ENCODE measurements around the gene NAA80. TPM values are rescaled to one million over a fixed set of nuclear protein-coding genes. Genes with fewer than 3 reads are reported as not detected.

The NAA80 gene
- total and polyA plus RNA-seq, 2 of the 13 experiments (the other 11 are each of a cell fraction or from before 2014, with no cell fraction given), result 3.4 to 8.7 TPM

- no TSS peak for BruUV-seq (replicated peaks)
- H3K9me3 ChIP-seq (ENCODE audit: low read length), result no peaks in the 10 kb centered on the region
- H3K27me3 ChIP-seq (ENCODE audit: control insufficient read depth in 1 of 2, insufficient read depth in 2 of 2, low read length in 2 of 2), result peaks cover 1 to 2% of the 10 kb centered on the region in 2 experiments; a peak in 1 of 5 replicates
- POLR2A ChIA-PET, result no interaction called here
- DNase-seq (ENCODE audit: low spot score), result no peak
- no peak for FAIRE-seq
- WGBS (ENCODE audit: low lambda C conversion rate), result 91% methylated on average over 9 of the region's 9 CpGs
- H4K20me1 ChIP-seq (ENCODE audit: insufficient read depth, low read length), result no peaks in the 10 kb centered on the region; the same call in 1 of the 2 replicates
- no peak overlapping the region for H3K9ac ChIP-seq (ENCODE audit: insufficient read depth, low read depth, low read length)
- no peak overlapping the region for H3K4me2 ChIP-seq (ENCODE audit: low read depth, low read length)
- CTCF ChIA-PET (ENCODE audit: low intra/inter-chr PET ratio, low total read pairs), result no interaction called here
- no peak overlapping the region for H3K27ac ChIP-seq (ENCODE audit: extremely low read length, insufficient read depth, low read length)
- ATAC-seq, result no peak
- in situ Hi-C loops (cut with HindIII; ENCODE audit: extremely low pct_ligation_motif_present, low pct_unique_long_range_greater_than_20kb), result loop anchor here (10.0 kb wide), 1 partner anchor 205 kb away; no protein-coding TSS in a partner anchor
- no peak overlapping the region for H3K4me3 ChIP-seq (replicated peaks in 1 of 3; ENCODE audit: insufficient read depth in 1 of 3, low read depth in 2 of 3, low read length in 3 of 3)
- intact Hi-C loops (cut with micrococcal nuclease; ENCODE audit: unreplicated experiment), result loop anchor here (10.0 kb wide), 1 partner anchor 205 kb away; no protein-coding TSS in a partner anchor
- peaks cover 57% of the 10 kb centered on the region for H3K4me1 ChIP-seq (ENCODE audit: insufficient read depth, low read length)
- TF ChIP-seq, protein P1, sequence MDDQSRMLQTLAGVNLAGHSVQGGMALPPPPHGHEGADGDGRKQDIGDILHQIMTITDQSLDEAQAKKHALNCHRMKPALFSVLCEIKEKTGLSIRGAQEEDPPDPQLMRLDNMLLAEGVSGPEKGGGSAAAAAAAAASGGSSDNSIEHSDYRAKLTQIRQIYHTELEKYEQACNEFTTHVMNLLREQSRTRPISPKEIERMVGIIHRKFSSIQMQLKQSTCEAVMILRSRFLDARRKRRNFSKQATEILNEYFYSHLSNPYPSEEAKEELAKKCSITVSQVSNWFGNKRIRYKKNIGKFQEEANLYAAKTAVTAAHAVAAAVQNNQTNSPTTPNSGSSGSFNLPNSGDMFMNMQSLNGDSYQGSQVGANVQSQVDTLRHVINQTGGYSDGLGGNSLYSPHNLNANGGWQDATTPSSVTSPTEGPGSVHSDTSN (CRISPR knock-in tag; IDR thresholded peaks at IDR 0.05; ENCODE audit: borderline replicate concordance), result no peak
- TF ChIP-seq ZNF83 (CRISPR knock-in tag; IDR thresholded peaks at IDR 0.05; ENCODE audit: borderline replicate concordance) (no peak), NFYB (CRISPR knock-in tag; IDR thresholded peaks at IDR 0.05) (no peak)
- peaks cover 18% of the 10 kb centered on the region for H3K79me2 ChIP-seq (ENCODE audit: insufficient read depth, low read length)
- no peaks in the 10 kb centered on the region for H3K36me3 ChIP-seq (replicated peaks in 1 of 2; ENCODE audit: control insufficient read depth in 1 of 2, insufficient read depth in 2 of 2, low read length in 2 of 2)
- H2AFZ ChIP-seq (ENCODE audit: low read length), result no peak overlapping the region
Measured at GRCh38 chr3:50340147-50340447, 40.9 kb upstream of the NAA80 start.

DNA sequence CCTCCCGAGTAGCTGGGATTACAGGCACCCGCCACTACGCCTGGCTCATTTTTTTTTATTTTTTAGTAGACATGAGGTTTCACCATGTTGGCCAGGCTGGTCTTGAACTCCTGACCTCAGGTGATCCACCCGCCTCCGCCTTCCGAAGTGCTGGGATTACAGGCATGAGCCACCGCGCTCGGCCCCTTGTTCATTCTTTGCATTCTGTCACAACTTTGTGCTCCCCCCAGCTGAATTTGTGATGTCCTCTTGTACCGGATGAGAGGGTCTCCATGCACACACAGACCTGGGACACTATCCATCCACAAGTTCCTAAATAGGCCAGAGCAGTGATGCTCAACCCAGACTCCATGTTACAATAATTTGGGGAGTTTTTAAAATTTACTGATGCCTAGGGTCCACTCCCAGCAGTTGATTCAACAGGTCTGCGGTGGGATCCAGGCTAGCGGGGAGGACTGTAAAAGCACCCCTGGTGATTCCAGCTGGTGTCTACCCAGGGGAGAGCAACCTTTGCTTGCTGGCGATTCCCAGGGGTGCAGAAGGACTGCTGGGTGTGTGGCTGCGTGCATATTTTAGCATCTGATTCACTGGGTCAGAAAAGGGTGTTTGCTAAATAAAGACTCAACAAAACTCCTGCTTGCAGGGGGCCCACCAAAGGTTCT lies 40.4 kb upstream of the NAA80 start:
- no peak for FAIRE-seq
- intact Hi-C loops (cut with micrococcal nuclease; ENCODE audit: unreplicated experiment) (loop anchor here (10.0 kb wide), 1 partner anchor 205 kb away; no protein-coding TSS in a partner anchor), in situ Hi-C loops (cut with HindIII; ENCODE audit: extremely low pct_ligation_motif_present, low pct_unique_long_range_greater_than_20kb) (loop anchor here (10.0 kb wide), 1 partner anchor 205 kb away; no protein-coding TSS in a partner anchor)
- H3K9me3 ChIP-seq (ENCODE audit: low read length), result no peaks in the 10 kb centered on the region
- H3K27me3 ChIP-seq (ENCODE audit: control insufficient read depth in 1 of 2, insufficient read depth in 2 of 2, low read length in 2 of 2), result peaks cover 1 to 2% of the 10 kb centered on the region in 2 experiments; a peak in 1 of 5 replicates
- H2AFZ ChIP-seq (ENCODE audit: low read length), result no peak overlapping the region
- no peak for DNase-seq (ENCODE audit: low spot score)
- no peak for ATAC-seq
- no peak overlapping the region for H3K4me3 ChIP-seq (replicated peaks in 1 of 3; ENCODE audit: insufficient read depth in 1 of 3, low read depth in 2 of 3, low read length in 3 of 3)
- WGBS (ENCODE audit: low lambda C conversion rate), result 86% methylated on average over 14 of the region's 14 CpGs
- POLR2A ChIA-PET, result no interaction called here
- peaks cover 59% of the 10 kb centered on the region for H3K4me1 ChIP-seq (ENCODE audit: insufficient read depth, low read length)
- H4K20me1 ChIP-seq (ENCODE audit: insufficient read depth, low read length), result no peaks in the 10 kb centered on the region; the same call in 1 of the 2 replicates
- 0 out of 5 replicates have a peak, but pooled peaks cover 0 to 1% of the 10 kb centered on the region in 2 experiments for H3K36me3 ChIP-seq (replicated peaks in 1 of 2; ENCODE audit: control insufficient read depth in 1 of 2, insufficient read depth in 2 of 2, low read length in 2 of 2)
- H3K9ac ChIP-seq (ENCODE audit: insufficient read depth, low read depth, low read length), result no peak overlapping the region
- peaks cover 22% of the 10 kb centered on the region for H3K79me2 ChIP-seq (ENCODE audit: insufficient read depth, low read length)
- H3K27ac ChIP-seq (ENCODE audit: extremely low read length, insufficient read depth, low read length), result no peak overlapping the region
- no peak overlapping the region for H3K4me2 ChIP-seq (ENCODE audit: low read depth, low read length)
- CTCF ChIA-PET (ENCODE audit: low intra/inter-chr PET ratio, low total read pairs), result no interaction called here
- no TSS peak for BruUV-seq (replicated peaks)
- TF ChIP-seq DMAP1 (CRISPR knock-in tag; IDR thresholded peaks at IDR 0.05), result no peak
- TF ChIP-seq, protein P2, sequence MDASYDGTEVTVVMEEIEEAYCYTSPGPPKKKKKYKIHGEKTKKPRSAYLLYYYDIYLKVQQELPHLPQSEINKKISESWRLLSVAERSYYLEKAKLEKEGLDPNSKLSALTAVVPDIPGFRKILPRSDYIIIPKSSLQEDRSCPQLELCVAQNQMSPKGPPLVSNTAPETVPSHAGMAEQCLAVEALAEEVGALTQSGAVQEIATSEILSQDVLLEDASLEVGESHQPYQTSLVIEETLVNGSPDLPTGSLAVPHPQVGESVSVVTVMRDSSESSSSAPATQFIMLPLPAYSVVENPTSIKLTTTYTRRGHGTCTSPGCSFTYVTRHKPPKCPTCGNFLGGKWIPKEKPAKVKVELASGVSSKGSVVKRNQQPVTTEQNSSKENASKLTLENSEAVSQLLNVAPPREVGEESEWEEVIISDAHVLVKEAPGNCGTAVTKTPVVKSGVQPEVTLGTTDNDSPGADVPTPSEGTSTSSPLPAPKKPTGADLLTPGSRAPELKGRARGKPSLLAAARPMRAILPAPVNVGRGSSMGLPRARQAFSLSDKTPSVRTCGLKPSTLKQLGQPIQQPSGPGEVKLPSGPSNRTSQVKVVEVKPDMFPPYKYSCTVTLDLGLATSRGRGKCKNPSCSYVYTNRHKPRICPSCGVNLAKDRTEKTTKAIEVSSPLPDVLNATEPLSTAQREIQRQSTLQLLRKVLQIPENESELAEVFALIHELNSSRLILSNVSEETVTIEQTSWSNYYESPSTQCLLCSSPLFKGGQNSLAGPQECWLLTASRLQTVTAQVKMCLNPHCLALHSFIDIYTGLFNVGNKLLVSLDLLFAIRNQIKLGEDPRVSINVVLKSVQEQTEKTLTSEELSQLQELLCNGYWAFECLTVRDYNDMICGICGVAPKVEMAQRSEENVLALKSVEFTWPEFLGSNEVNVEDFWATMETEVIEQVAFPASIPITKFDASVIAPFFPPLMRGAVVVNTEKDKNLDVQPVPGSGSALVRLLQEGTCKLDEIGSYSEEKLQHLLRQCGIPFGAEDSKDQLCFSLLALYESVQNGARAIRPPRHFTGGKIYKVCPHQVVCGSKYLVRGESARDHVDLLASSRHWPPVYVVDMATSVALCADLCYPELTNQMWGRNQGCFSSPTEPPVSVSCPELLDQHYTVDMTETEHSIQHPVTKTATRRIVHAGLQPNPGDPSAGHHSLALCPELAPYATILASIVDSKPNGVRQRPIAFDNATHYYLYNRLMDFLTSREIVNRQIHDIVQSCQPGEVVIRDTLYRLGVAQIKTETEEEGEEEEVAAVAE (CRISPR knock-in tag; IDR thresholded peaks at IDR 0.05; ENCODE audit: borderline replicate concordance), result no peak
- TF ChIP-seq ZNF780A (CRISPR knock-in tag; IDR thresholded peaks at IDR 0.05), result no peak
- TF ChIP-seq, protein P3, sequence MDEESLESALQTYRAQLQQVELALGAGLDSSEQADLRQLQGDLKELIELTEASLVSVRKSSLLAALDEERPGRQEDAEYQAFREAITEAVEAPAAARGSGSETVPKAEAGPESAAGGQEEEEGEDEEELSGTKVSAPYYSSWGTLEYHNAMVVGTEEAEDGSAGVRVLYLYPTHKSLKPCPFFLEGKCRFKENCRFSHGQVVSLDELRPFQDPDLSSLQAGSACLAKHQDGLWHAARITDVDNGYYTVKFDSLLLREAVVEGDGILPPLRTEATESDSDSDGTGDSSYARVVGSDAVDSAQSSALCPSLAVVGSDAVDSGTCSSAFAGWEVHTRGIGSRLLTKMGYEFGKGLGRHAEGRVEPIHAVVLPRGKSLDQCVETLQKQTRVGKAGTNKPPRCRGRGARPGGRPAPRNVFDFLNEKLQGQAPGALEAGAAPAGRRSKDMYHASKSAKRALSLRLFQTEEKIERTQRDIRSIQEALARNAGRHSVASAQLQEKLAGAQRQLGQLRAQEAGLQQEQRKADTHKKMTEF (CRISPR knock-in tag; IDR thresholded peaks at IDR 0.05), result no peak
- TF ChIP-seq BCL3 (CRISPR knock-in tag; IDR thresholded peaks at IDR 0.05), result no peak
